Endothelial cell of umbilical vein (primary cell): Measurements from ENCODE around the gene METTL9. TPM values are rescaled to one million over a fixed set of nuclear protein-coding genes. Genes with fewer than 3 reads are reported as not detected.

Experiments
- BruUV-seq: library from RNA; stranded (reverse); fragments of 400-500 nt; replicated peaks from 2 replicates; lab custom pipeline; 2021; lab: Mats Ljungman, UMichigan
- CTCF ChIA-PET: fragments of 300-600, 350-600 bp; sonication (Branson Sonifier 250); formaldehyde crosslinking; loops from one replicate; lab custom pipeline; 2021; ENCODE audit warnings: antibody characterized with exemption, inconsistent platforms; lab: Charles Lee
- POLR2A ChIA-PET: fragments of 300-600, 350-600 bp; sonication (Branson Sonifier 250); formaldehyde crosslinking; loops from one replicate; lab custom pipeline; 2021; ENCODE audit warnings: antibody characterized with exemption, inconsistent platforms; lab: Charles Lee
- DNase-seq: peaks from one replicate; pipeline ENCODE4 v3.0.0-alpha.2; 2011; ENCODE audit warnings: low read depth, low spot score
- FAIRE-seq: peaks from 2 replicates; lab custom pipeline; 2011; peaks lifted over from hg19 to GRCh38; lab: Jason Lieb, UNC
- H2AFZ ChIP-seq: 2 replicates; pipeline ENCODE4 v1.6.0; 2012; ENCODE audit warnings: low read depth, low read length, control low read depth, inconsistent platforms
- H3K27ac ChIP-seq: 2 replicates; pipeline ENCODE4 v1.5.1; 2011; ENCODE audit warnings: low read depth, mild to moderate bottlenecking, control low read depth, low read length, moderate library complexity; ENCODE audit not compliant: insufficient read depth
- H3K27me3 ChIP-seq, 2 experiments: 2 replicates each; pipeline versions ENCODE4 v1.6.0 to v1.6.1; 2011; ENCODE audit warnings: low read length in 2 of 2, mixed read lengths in 1 of 2; ENCODE audit not compliant: control insufficient read depth in 2 of 2, insufficient read depth in 2 of 2
- H3K36me3 ChIP-seq, 2 experiments: 2 replicates in 1 of 2; 3 replicates in 1 of 2; pipeline ENCODE4 v1.5.1; 2011; ENCODE audit warnings: low read length in 2 of 2, mild to moderate bottlenecking in 1 of 2, moderate library complexity in 1 of 2; ENCODE audit not compliant: control insufficient read depth in 2 of 2, insufficient read depth in 2 of 2; ENCODE audit errors: extremely low read depth in 1 of 2
- H3K4me1 ChIP-seq: 3 replicates; pipeline ENCODE4 v1.5.1; 2011; ENCODE audit warnings: mild to moderate bottlenecking, low read length; ENCODE audit not compliant: control insufficient read depth, insufficient read depth; ENCODE audit errors: extremely low read depth
- H3K4me2 ChIP-seq: 2 replicates; pipeline ENCODE4 v1.6.1; 2011; ENCODE audit warnings: low read length, control low read depth, mixed read lengths; ENCODE audit not compliant: insufficient read depth
- H3K4me3 ChIP-seq, 3 experiments: fragments of 200-600 bp in 1 of 3; sonication (generic), shearing (Covaris generic) in 1 of 3; replicated peaks in 1 of 3; 2 replicates each; pipeline ENCODE4 v1.5.1; 2011 to 2016; ENCODE audit warnings: control low read depth in 3 of 3, low read length in 3 of 3, mild to moderate bottlenecking in 2 of 3, inconsistent platforms in 1 of 3, low read depth in 1 of 3, moderate library complexity in 1 of 3; ENCODE audit not compliant: insufficient read depth in 1 of 3
- H3K79me2 ChIP-seq: 2 replicates; pipeline ENCODE4 v1.6.0; 2012; ENCODE audit warnings: low read length, inconsistent platforms; ENCODE audit not compliant: control insufficient read depth, insufficient read depth
- H3K9ac ChIP-seq: replicated peaks from 2 replicates; pipeline ENCODE3; 2011; ENCODE audit warnings: low read length, control low read depth; ENCODE audit not compliant: insufficient read depth; ENCODE audit errors: extremely low read depth
- H3K9me1 ChIP-seq: replicated peaks from 3 replicates; pipeline ENCODE4 v1.6.0; 2011; ENCODE audit warnings: mild to moderate bottlenecking, low read length; ENCODE audit not compliant: control insufficient read depth, insufficient read depth; ENCODE audit errors: extremely low read depth
- H3K9me3 ChIP-seq: replicated peaks from 2 replicates; pipeline ENCODE4 v1.5.1; 2012; ENCODE audit warnings: low read length, inconsistent platforms; ENCODE audit not compliant: control insufficient read depth, insufficient read depth
- H4K20me1 ChIP-seq: replicated peaks from 2 replicates; pipeline ENCODE3; 2011; ENCODE audit warnings: mild to moderate bottlenecking, low read length; ENCODE audit not compliant: control insufficient read depth, insufficient read depth; ENCODE audit errors: extremely low read depth
- CTCF ChIP-seq, 2 donors: IDR thresholded peaks; 1 replicate in 1 of 2; 2 replicates in 1 of 2; pipeline ENCODE4 v1.5.1; 2011; ENCODE audit warnings: low read length in 2 of 2, mild to moderate bottlenecking in 2 of 2, moderate library complexity in 2 of 2, control low read depth in 1 of 2, inconsistent platforms in 1 of 2, low read depth in 1 of 2; ENCODE audit not compliant: insufficient read depth in 1 of 2; ENCODE audit errors: extremely low read depth in 1 of 2
- EZH2 ChIP-seq: IDR thresholded peaks from 2 replicates; pipeline ENCODE4 v1.6.1; 2012; ENCODE audit warnings: borderline replicate concordance, low read depth, mild to moderate bottlenecking, moderate library complexity, low read length, inconsistent platforms; ENCODE audit not compliant: severe bottlenecking
- FOS ChIP-seq: IDR thresholded peaks from 2 replicates; pipeline ENCODE4 v1.6.1; 2011; ENCODE audit warnings: mild to moderate bottlenecking, low read length, moderate library complexity, borderline replicate concordance; ENCODE audit not compliant: insufficient read depth
- GATA2 ChIP-seq: IDR thresholded peaks from 2 replicates; pipeline ENCODE4 v1.7.0; 2011; ENCODE audit warnings: low read depth, mild to moderate bottlenecking, moderate library complexity, mixed read lengths, low read length; ENCODE audit not compliant: insufficient read length, insufficient read depth
- JUN ChIP-seq: IDR thresholded peaks from 2 replicates; pipeline ENCODE4 v1.6.1; 2011; ENCODE audit warnings: borderline replicate concordance, low read depth; ENCODE audit not compliant: insufficient read length, insufficient read depth
- MAX ChIP-seq: IDR thresholded peaks from 2 replicates; pipeline ENCODE4 v1.6.1; 2011; ENCODE audit not compliant: insufficient read depth, insufficient read length
- MYC ChIP-seq: IDR thresholded peaks from one replicate; pipeline ENCODE4 v1.6.1; 2011; ENCODE audit warnings: mild to moderate bottlenecking, low read depth, low read length
- POLR2A ChIP-seq: IDR thresholded peaks from 2 replicates; pipeline ENCODE4 v1.6.1; 2012; ENCODE audit warnings: low read depth, mild to moderate bottlenecking, control low read depth, low read length
- POLR2AphosphoS5 ChIP-seq: IDR thresholded peaks from 2 replicates; pipeline ENCODE4 v1.6.1; 2012; ENCODE audit warnings: low read depth, mild to moderate bottlenecking, control low read depth, low read length, moderate library complexity; ENCODE audit not compliant: insufficient read depth
- dilution Hi-C: fragments of 300-500 bp; cut with MboI; formaldehyde crosslinking; loops from one replicate; pipeline ENCODE4 v1.15.0; 2019; ENCODE audit warnings: low sequenced_read_pairs; ENCODE audit not compliant: extremely low pct_ligation_motif_present
- intact Hi-C: fragments of 100-400 bp; cut with micrococcal nuclease; formaldehyde crosslinking; loops from one replicate; pipeline ENCODE4 v1.10.0; 2022
- polyA plus RNA-seq, 4 experiments: library from polyadenylated mRNA; depleted of rRNA in 3 of 4; stranded (reverse) in 3 of 4; unstranded in 1 of 4; fragments of >200 nt; gene quantifications; 2 replicates each; pipeline versions ENCODE4 v1.2.1 to v1.2.3, GENCODE V29; 2011 to 2012; ENCODE audit warnings: missing spikeins in 1 of 4
- total RNA-seq: library from RNA; stranded (reverse); gene quantifications from 2 replicates; pipeline ENCODE4 v1.2.3, GENCODE V29; 2021

Gene METTL9
- total and polyA plus RNA-seq, 2 donors (not counting 3 experiments of a cell fraction or from before 2014, with no cell fraction given): 53.8 to 121 TPM

- dilution Hi-C loops (no loop called here), intact Hi-C loops (no loop called here)
- Histone ChIP-seq H3K9me1 (no peaks in the 10 kb centered on the region), H3K36me3 (peaks cover 0 to 3% of the 10 kb centered on the region in 2 experiments), H3K9ac (no peak overlapping the region), H3K4me2 (no peak overlapping the region), H3K27me3 (no peaks in the 10 kb centered on the region), H3K4me3 (no peak overlapping the region), H3K9me3 (no peaks in the 10 kb centered on the region), H3K27ac (no peak overlapping the region), H3K79me2 (peaks cover 66% of the 10 kb centered on the region), H3K4me1 (no peaks in the 10 kb centered on the region), H4K20me1 (peaks cover 7% of the 10 kb centered on the region), H2AFZ (no peak overlapping the region)
- ChIA-PET POLR2A (no interaction called here), CTCF (no interaction called here)
- DNase-seq (no peak), FAIRE-seq (no peak)
- no peak for TF ChIP-seq POLR2A
- TF ChIP-seq CTCF (IDR thresholded peaks at IDR 0.05; ENCODE audit: extremely low read depth in 1 of 2, insufficient read depth in 1 of 2, low read depth in 1 of 2, low read length in 2 of 2): no peak
- TF ChIP-seq EZH2: no peak
- no peak for TF ChIP-seq MYC
- TF ChIP-seq MAX: no peak
- no peak for TF ChIP-seq JUN
- TF ChIP-seq POLR2AphosphoS5: no peak
- no peak for TF ChIP-seq GATA2
- TF ChIP-seq FOS: no peak
- no TSS peak for BruUV-seq
Measured at GRCh38 chr16:21614896-21615295, 15.5 kb downstream of the METTL9 start.
